CD14-positive monocyte (primary cell): ENCODE results near the gene SLC25A5. TPM values are rescaled to one million over a fixed set of nuclear protein-coding genes. Genes with fewer than 3 reads are reported as not detected.

Experiments
- DNase-seq, 3 donors: peaks; one replicate each; pipeline ENCODE4 v3.0.0-alpha.2; 2011 to 2022
- H2AFZ ChIP-seq: 2 replicates; pipeline ENCODE4 v1.6.0; 2012; ENCODE audit warnings: mild to moderate bottlenecking, low read depth, low read length, inconsistent platforms; ENCODE audit not compliant: insufficient read depth, poor library complexity, severe bottlenecking
- H3K27ac ChIP-seq, 2 donors: 1 replicate in 1 of 2; 2 replicates in 1 of 2; pipeline ENCODE4 v1.5.1; 2012 to 2013; ENCODE audit warnings: low read length in 2 of 2, control low read depth in 1 of 2, inconsistent platforms in 1 of 2, low read depth in 1 of 2, mild to moderate bottlenecking in 1 of 2
- H3K27me3 ChIP-seq, 2 donors: one replicate each; pipeline versions ENCODE4 v1.6.0 to v1.6.1; 2011 to 2013; ENCODE audit warnings: low read length in 2 of 2; ENCODE audit not compliant: control insufficient read depth in 2 of 2, insufficient read depth in 2 of 2
- H3K36me3 ChIP-seq, 2 donors: replicated peaks in 1 of 2; 1 replicate in 1 of 2; 2 replicates in 1 of 2; pipeline versions ENCODE4 v1.5.1 to v1.6.1; 2012 to 2013; ENCODE audit warnings: low read length in 2 of 2, control low read depth in 1 of 2, inconsistent platforms in 1 of 2, mild to moderate bottlenecking in 1 of 2; ENCODE audit not compliant: insufficient read depth in 2 of 2, control insufficient read depth in 1 of 2
- H3K4me1 ChIP-seq, 2 donors: 1 replicate in 1 of 2; 2 replicates in 1 of 2; pipeline versions ENCODE4 v1.5.1 to v1.6.1; 2012 to 2013; ENCODE audit warnings: low read length in 2 of 2, control low read depth in 1 of 2, inconsistent platforms in 1 of 2, mild to moderate bottlenecking in 1 of 2, moderate library complexity in 1 of 2; ENCODE audit not compliant: insufficient read depth in 2 of 2, control insufficient read depth in 1 of 2
- H3K4me2 ChIP-seq: replicated peaks from 2 replicates; pipeline ENCODE3; 2012; ENCODE audit warnings: low read length, moderate library complexity, mild to moderate bottlenecking; ENCODE audit not compliant: poor library complexity, severe bottlenecking; ENCODE audit errors: extremely low read depth
- H3K4me3 ChIP-seq, 3 experiments: fragments of 200-600 bp in 1 of 3; sonication (generic) in 1 of 3; replicated peaks in 1 of 3; 1 replicate in 2 of 3; 2 replicates in 1 of 3; pipeline ENCODE4 v1.5.1; 2011 to 2013; ENCODE audit warnings: low read length in 3 of 3, mild to moderate bottlenecking in 3 of 3, control low read depth in 2 of 3, low read depth in 2 of 3, inconsistent platforms in 1 of 3, moderate library complexity in 1 of 3
- H3K79me2 ChIP-seq: 2 replicates; pipeline ENCODE4 v1.6.0; 2012; ENCODE audit warnings: mild to moderate bottlenecking, control low read depth, inconsistent platforms, low read length, moderate library complexity; ENCODE audit not compliant: insufficient read depth
- H3K9ac ChIP-seq: 2 replicates; pipeline ENCODE4 v1.6.0; 2017; ENCODE audit warnings: low read length, mild to moderate bottlenecking; ENCODE audit not compliant: insufficient read depth, poor library complexity, severe bottlenecking
- H3K9me3 ChIP-seq, 2 donors: replicated peaks in 1 of 2; 1 replicate in 1 of 2; 2 replicates in 1 of 2; pipeline versions ENCODE4 v1.5.1 to v1.6.1; 2012 to 2013; ENCODE audit warnings: low read length in 2 of 2, control low read depth in 1 of 2; ENCODE audit not compliant: control insufficient read depth in 1 of 2, insufficient read depth in 1 of 2
- H4K20me1 ChIP-seq: 2 replicates; pipeline ENCODE4 v1.6.0; 2012; ENCODE audit warnings: mild to moderate bottlenecking, low read length, control low read depth, moderate library complexity; ENCODE audit not compliant: insufficient read depth
- H3K27ac Mint-ChIP-seq, 7 donors: one replicate each; pipeline ENCODE4 v1.8.0; 2020; ENCODE audit warnings: mild to moderate bottlenecking in 7 of 7, mixed read lengths in 7 of 7, moderate library complexity in 6 of 7, inconsistent platforms in 2 of 7
- H3K27me3 Mint-ChIP-seq, 3 donors: one replicate each; pipeline ENCODE4 v1.8.0; 2021 to 2022; ENCODE audit warnings: low read depth in 3 of 3, mild to moderate bottlenecking in 3 of 3, mixed read lengths in 3 of 3, moderate library complexity in 3 of 3, inconsistent platforms in 1 of 3
- H3K36me3 Mint-ChIP-seq, 2 donors: one replicate each; pipeline ENCODE4 v1.8.0; 2020; ENCODE audit warnings: mixed read lengths in 2 of 2, inconsistent platforms in 1 of 2, mild to moderate bottlenecking in 1 of 2
- H3K4me1 Mint-ChIP-seq: one replicate; pipeline ENCODE4 v1.8.0; 2020; ENCODE audit warnings: mild to moderate bottlenecking, mixed read lengths
- H3K4me3 Mint-ChIP-seq, 2 donors: one replicate each; pipeline ENCODE4 v1.8.0; 2020; ENCODE audit warnings: mild to moderate bottlenecking in 2 of 2, mixed read lengths in 2 of 2, moderate library complexity in 1 of 2
- H3K9me3 Mint-ChIP-seq, 7 donors: one replicate each; pipeline ENCODE4 v1.8.0; 2020 to 2022; ENCODE audit warnings: mixed read lengths in 7 of 7, mild to moderate bottlenecking in 6 of 7, moderate library complexity in 6 of 7, inconsistent platforms in 2 of 7
- CTCF ChIP-seq: fragments of 200-600 bp; IDR thresholded peaks from one replicate; pipeline ENCODE4 v1.8.0; 2022; ENCODE audit warnings: antibody characterized with exemption, mild to moderate bottlenecking
- WGBS: methylation state at CpG from one replicate; pipeline ENCODE4 v1.1.5; 2013; ENCODE audit warnings: missing lambda C conversion rate; ENCODE audit not compliant: insufficient coverage; 5-methylcytosine and 5-hydroxymethylcytosine counted together
- intact Hi-C, 2 donors: fragments of 100-400 bp; cut with micrococcal nuclease; formaldehyde crosslinking; loops; one replicate each; pipeline versions ENCODE4 v1.15.0 to v1.15.1; 2023
- polyA plus RNA-seq, 3 donors: library from polyadenylated mRNA; depleted of rRNA in 1 of 3; unstranded in 2 of 3; stranded (reverse) in 1 of 3; fragments of 300-500 nt in 2 of 3; fragments of >200 nt in 1 of 3; fragmentation: Illumina TruSeq in 2 of 3; gene quantifications; 1 replicate in 2 of 3; 2 replicates in 1 of 3; pipeline ENCODE4 v1.2.3, GENCODE V29; 2012 to 2021

The SLC25A5 gene
- polyA plus RNA-seq, 3 donors = 436 to 491 (median 468) TPM

GRCh38 chrX:119500061-119500800 lies 32.0 kb downstream of the SLC25A5 start:
- H3K27me3 ChIP-seq = no peaks in the 10 kb centered on the region
- H3K27me3 Mint-ChIP-seq = peaks cover 0 to 16% (median 0%) of the 10 kb centered on the region in 3 donors
- peaks cover 11 to 14% of the 10 kb centered on the region in 2 donors for H3K4me1 ChIP-seq
- no peaks in the 10 kb centered on the region for H3K36me3 Mint-ChIP-seq
- no peak overlapping the region for H3K4me3 ChIP-seq
- H3K79me2 ChIP-seq = no peaks in the 10 kb centered on the region
- H3K9ac ChIP-seq = no peak overlapping the region
- peaks cover 25% of the 10 kb centered on the region for H3K4me1 Mint-ChIP-seq
- H3K4me2 ChIP-seq = no peak overlapping the region
- H3K9me3 Mint-ChIP-seq = peaks cover 0 to 2% (median 0%) of the 10 kb centered on the region in 7 donors
- 96% methylated on average over 3 of the region's 13 CpGs for WGBS
- H4K20me1 ChIP-seq = no peaks in the 10 kb centered on the region
- no peak for DNase-seq
- no peak for TF ChIP-seq CTCF
- H3K27ac Mint-ChIP-seq = peak overlapping the region in 4 of 7 donors; percentile 1 to 78 (median 48)
- no peaks in the 10 kb centered on the region for H3K36me3 ChIP-seq
- H3K4me3 Mint-ChIP-seq = peak overlapping the region in 1 of 2 donors; percentile 6
- peak overlapping the region; percentile 51 for H2AFZ ChIP-seq
- no peak overlapping the region for H3K27ac ChIP-seq
- intact Hi-C loops = no loop called here
- H3K9me3 ChIP-seq = no peaks in the 10 kb centered on the region

- H2AFZ ChIP-seq = peak overlapping the region; percentile 3
- no peaks in the 10 kb centered on the region for H4K20me1 ChIP-seq
- no peaks in the 10 kb centered on the region for H3K27me3 ChIP-seq
- no peak for DNase-seq
- no peaks in the 10 kb centered on the region for H3K9me3 ChIP-seq
- H3K4me2 ChIP-seq = peak overlapping the region; percentile 36
- no CpG with 5 or more reads among the region's 7 CpGs for WGBS
- intact Hi-C loops = no loop called here
- H3K9me3 Mint-ChIP-seq = peaks cover 0 to 2% (median 0%) of the 10 kb centered on the region in 7 donors
- H3K4me1 Mint-ChIP-seq = peaks cover 20% of the 10 kb centered on the region
- H3K9ac ChIP-seq = no peak overlapping the region
- peaks cover 11 to 14% of the 10 kb centered on the region in 2 donors for H3K4me1 ChIP-seq
- H3K27ac ChIP-seq = no peak overlapping the region
- H3K4me3 ChIP-seq = peak overlapping the region in 1 of 3 experiments; percentile 5
- no peaks in the 10 kb centered on the region for H3K36me3 ChIP-seq
- H3K27me3 Mint-ChIP-seq = peaks cover 0 to 16% (median 0%) of the 10 kb centered on the region in 3 donors
- H3K4me3 Mint-ChIP-seq = peak overlapping the region in 1 of 2 donors; percentile 67
- no peaks in the 10 kb centered on the region for H3K36me3 Mint-ChIP-seq
- no peaks in the 10 kb centered on the region for H3K79me2 ChIP-seq
- no peak for TF ChIP-seq CTCF
- H3K27ac Mint-ChIP-seq = peak overlapping the region in 2 of 7 donors; percentile 17 to 22
These were observed 33.4 kb downstream of the SLC25A5 start for GRCh38 chrX:119501511-119502148.
